Endothelial cell of umbilical vein (primary cell): ENCODE results near the gene NEK6. TPM values are rescaled to one million over a fixed set of nuclear protein-coding genes. Genes with fewer than 3 reads are reported as not detected.

ENCODE experiments used
- BruUV-seq: library from RNA; stranded (reverse); fragments of 400-500 nt; replicated peaks from 2 replicates; lab custom pipeline; 2021; lab: Mats Ljungman, UMichigan
- CTCF ChIA-PET: fragments of 300-600, 350-600 bp; sonication (Branson Sonifier 250); formaldehyde crosslinking; loops from one replicate; lab custom pipeline; 2021; ENCODE audit warnings: antibody characterized with exemption, inconsistent platforms; lab: Charles Lee
- POLR2A ChIA-PET: fragments of 300-600, 350-600 bp; sonication (Branson Sonifier 250); formaldehyde crosslinking; loops from one replicate; lab custom pipeline; 2021; ENCODE audit warnings: antibody characterized with exemption, inconsistent platforms; lab: Charles Lee
- DNase-seq: peaks from one replicate; pipeline ENCODE4 v3.0.0-alpha.2; 2011; ENCODE audit warnings: low read depth, low spot score
- FAIRE-seq: peaks from 2 replicates; lab custom pipeline; 2011; peaks lifted over from hg19 to GRCh38; lab: Jason Lieb, UNC
- H2AFZ ChIP-seq: 2 replicates; pipeline ENCODE4 v1.6.0; 2012; ENCODE audit warnings: low read depth, low read length, control low read depth, inconsistent platforms
- H3K27ac ChIP-seq: 2 replicates; pipeline ENCODE4 v1.5.1; 2011; ENCODE audit warnings: low read depth, mild to moderate bottlenecking, control low read depth, low read length, moderate library complexity; ENCODE audit not compliant: insufficient read depth
- H3K27me3 ChIP-seq, 2 experiments: 2 replicates each; pipeline versions ENCODE4 v1.6.0 to v1.6.1; 2011; ENCODE audit warnings: low read length in 2 of 2, mixed read lengths in 1 of 2; ENCODE audit not compliant: control insufficient read depth in 2 of 2, insufficient read depth in 2 of 2
- H3K36me3 ChIP-seq, 2 experiments: 2 replicates in 1 of 2; 3 replicates in 1 of 2; pipeline ENCODE4 v1.5.1; 2011; ENCODE audit warnings: low read length in 2 of 2, mild to moderate bottlenecking in 1 of 2, moderate library complexity in 1 of 2; ENCODE audit not compliant: control insufficient read depth in 2 of 2, insufficient read depth in 2 of 2; ENCODE audit errors: extremely low read depth in 1 of 2
- H3K4me1 ChIP-seq: 3 replicates; pipeline ENCODE4 v1.5.1; 2011; ENCODE audit warnings: mild to moderate bottlenecking, low read length; ENCODE audit not compliant: control insufficient read depth, insufficient read depth; ENCODE audit errors: extremely low read depth
- H3K4me2 ChIP-seq: 2 replicates; pipeline ENCODE4 v1.6.1; 2011; ENCODE audit warnings: low read length, control low read depth, mixed read lengths; ENCODE audit not compliant: insufficient read depth
- H3K4me3 ChIP-seq, 3 experiments: fragments of 200-600 bp in 1 of 3; sonication (generic), shearing (Covaris generic) in 1 of 3; replicated peaks in 1 of 3; 2 replicates each; pipeline ENCODE4 v1.5.1; 2011 to 2016; ENCODE audit warnings: control low read depth in 3 of 3, low read length in 3 of 3, mild to moderate bottlenecking in 2 of 3, inconsistent platforms in 1 of 3, low read depth in 1 of 3, moderate library complexity in 1 of 3; ENCODE audit not compliant: insufficient read depth in 1 of 3
- H3K79me2 ChIP-seq: 2 replicates; pipeline ENCODE4 v1.6.0; 2012; ENCODE audit warnings: low read length, inconsistent platforms; ENCODE audit not compliant: control insufficient read depth, insufficient read depth
- H3K9ac ChIP-seq: replicated peaks from 2 replicates; pipeline ENCODE3; 2011; ENCODE audit warnings: low read length, control low read depth; ENCODE audit not compliant: insufficient read depth; ENCODE audit errors: extremely low read depth
- H3K9me1 ChIP-seq: replicated peaks from 3 replicates; pipeline ENCODE4 v1.6.0; 2011; ENCODE audit warnings: mild to moderate bottlenecking, low read length; ENCODE audit not compliant: control insufficient read depth, insufficient read depth; ENCODE audit errors: extremely low read depth
- H3K9me3 ChIP-seq: replicated peaks from 2 replicates; pipeline ENCODE4 v1.5.1; 2012; ENCODE audit warnings: low read length, inconsistent platforms; ENCODE audit not compliant: control insufficient read depth, insufficient read depth
- H4K20me1 ChIP-seq: replicated peaks from 2 replicates; pipeline ENCODE3; 2011; ENCODE audit warnings: mild to moderate bottlenecking, low read length; ENCODE audit not compliant: control insufficient read depth, insufficient read depth; ENCODE audit errors: extremely low read depth
- EZH2 ChIP-seq: IDR thresholded peaks from 2 replicates; pipeline ENCODE4 v1.6.1; 2012; ENCODE audit warnings: borderline replicate concordance, low read depth, mild to moderate bottlenecking, moderate library complexity, low read length, inconsistent platforms; ENCODE audit not compliant: severe bottlenecking
- FOS ChIP-seq: IDR thresholded peaks from 2 replicates; pipeline ENCODE4 v1.6.1; 2011; ENCODE audit warnings: mild to moderate bottlenecking, low read length, moderate library complexity, borderline replicate concordance; ENCODE audit not compliant: insufficient read depth
- GATA2 ChIP-seq: IDR thresholded peaks from 2 replicates; pipeline ENCODE4 v1.7.0; 2011; ENCODE audit warnings: low read depth, mild to moderate bottlenecking, moderate library complexity, mixed read lengths, low read length; ENCODE audit not compliant: insufficient read length, insufficient read depth
- JUN ChIP-seq: IDR thresholded peaks from 2 replicates; pipeline ENCODE4 v1.6.1; 2011; ENCODE audit warnings: borderline replicate concordance, low read depth; ENCODE audit not compliant: insufficient read length, insufficient read depth
- MYC ChIP-seq: IDR thresholded peaks from one replicate; pipeline ENCODE4 v1.6.1; 2011; ENCODE audit warnings: mild to moderate bottlenecking, low read depth, low read length
- POLR2A ChIP-seq: IDR thresholded peaks from 2 replicates; pipeline ENCODE4 v1.6.1; 2012; ENCODE audit warnings: low read depth, mild to moderate bottlenecking, control low read depth, low read length
- POLR2AphosphoS5 ChIP-seq: IDR thresholded peaks from 2 replicates; pipeline ENCODE4 v1.6.1; 2012; ENCODE audit warnings: low read depth, mild to moderate bottlenecking, control low read depth, low read length, moderate library complexity; ENCODE audit not compliant: insufficient read depth
- dilution Hi-C: fragments of 300-500 bp; cut with MboI; formaldehyde crosslinking; loops from one replicate; pipeline ENCODE4 v1.15.0; 2019; ENCODE audit warnings: low sequenced_read_pairs; ENCODE audit not compliant: extremely low pct_ligation_motif_present
- intact Hi-C: fragments of 100-400 bp; cut with micrococcal nuclease; formaldehyde crosslinking; loops from one replicate; pipeline ENCODE4 v1.10.0; 2022
- polyA plus RNA-seq, 4 experiments: library from polyadenylated mRNA; depleted of rRNA in 3 of 4; stranded (reverse) in 3 of 4; unstranded in 1 of 4; fragments of >200 nt; gene quantifications; 2 replicates each; pipeline versions ENCODE4 v1.2.1 to v1.2.3, GENCODE V29; 2011 to 2012; ENCODE audit warnings: missing spikeins in 1 of 4
- total RNA-seq: library from RNA; stranded (reverse); gene quantifications from 2 replicates; pipeline ENCODE4 v1.2.3, GENCODE V29; 2021
- TF ChIP-seq, protein P1 (sequence below): IDR thresholded peaks from 2 replicates; pipeline ENCODE4 v1.6.1; 2011; ENCODE audit not compliant: insufficient read depth, insufficient read length
- TF ChIP-seq, protein P2 (sequence below), 2 donors: IDR thresholded peaks; 1 replicate in 1 of 2; 2 replicates in 1 of 2; pipeline ENCODE4 v1.5.1; 2011; ENCODE audit warnings: low read length in 2 of 2, mild to moderate bottlenecking in 2 of 2, moderate library complexity in 2 of 2, control low read depth in 1 of 2, inconsistent platforms in 1 of 2, low read depth in 1 of 2; ENCODE audit not compliant: insufficient read depth in 1 of 2; ENCODE audit errors: extremely low read depth in 1 of 2

The NEK6 gene
- total and polyA plus RNA-seq, 2 donors (not counting 3 experiments of a cell fraction or from before 2014, with no cell fraction given): 64.3 to 67.1 TPM

DNA sequence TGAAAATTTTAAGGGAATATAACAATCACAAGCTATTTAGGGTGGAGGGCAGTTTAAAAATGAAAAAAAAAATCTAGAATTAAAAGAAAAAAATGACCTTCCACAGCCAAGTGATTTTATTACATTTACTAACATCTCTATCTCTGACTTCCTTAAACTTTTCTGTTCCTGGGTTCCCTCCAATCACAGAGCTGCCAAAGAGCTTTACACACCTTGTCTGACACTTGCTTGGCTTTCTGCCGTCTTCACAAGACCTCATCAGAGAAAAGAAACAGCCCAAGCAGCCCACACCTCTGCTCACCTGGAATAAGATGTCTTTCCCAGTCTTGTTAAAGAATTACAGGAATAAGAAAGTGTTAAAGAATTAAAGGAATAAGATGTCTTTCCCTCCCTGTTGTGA lies 118.6 kb downstream of the NEK6 start:
- dilution Hi-C loops (no loop called here), intact Hi-C loops (no loop called here)
- FAIRE-seq (no peak), DNase-seq (no peak)
- ChIA-PET POLR2A (no interaction called here), CTCF (interaction anchor here (1.2 to 2.7 kb wide), 3 partner anchors 9 to 17 kb away, joined by 4 to 6 read pairs (median 4); no protein-coding TSS in a partner anchor)
- peaks cover 96% of the 10 kb centered on the region for H3K79me2 ChIP-seq
- no peaks in the 10 kb centered on the region for H3K9me3 ChIP-seq
- H3K4me2 ChIP-seq: no peak overlapping the region
- H3K36me3 ChIP-seq: peaks cover 2 to 13% of the 10 kb centered on the region in 2 experiments
- peaks cover 2% of the 10 kb centered on the region for H3K9me1 ChIP-seq
- BruUV-seq: no TSS peak
- H3K4me1 ChIP-seq: peaks cover 5% of the 10 kb centered on the region
- TF ChIP-seq POLR2A (no peak), JUN (no peak), FOS (no peak), GATA2 (no peak), POLR2AphosphoS5 (no peak), EZH2 (no peak), MYC (no peak)
- TF ChIP-seq, protein P1, sequence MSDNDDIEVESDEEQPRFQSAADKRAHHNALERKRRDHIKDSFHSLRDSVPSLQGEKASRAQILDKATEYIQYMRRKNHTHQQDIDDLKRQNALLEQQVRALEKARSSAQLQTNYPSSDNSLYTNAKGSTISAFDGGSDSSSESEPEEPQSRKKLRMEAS: no peak
- TF ChIP-seq, protein P2, sequence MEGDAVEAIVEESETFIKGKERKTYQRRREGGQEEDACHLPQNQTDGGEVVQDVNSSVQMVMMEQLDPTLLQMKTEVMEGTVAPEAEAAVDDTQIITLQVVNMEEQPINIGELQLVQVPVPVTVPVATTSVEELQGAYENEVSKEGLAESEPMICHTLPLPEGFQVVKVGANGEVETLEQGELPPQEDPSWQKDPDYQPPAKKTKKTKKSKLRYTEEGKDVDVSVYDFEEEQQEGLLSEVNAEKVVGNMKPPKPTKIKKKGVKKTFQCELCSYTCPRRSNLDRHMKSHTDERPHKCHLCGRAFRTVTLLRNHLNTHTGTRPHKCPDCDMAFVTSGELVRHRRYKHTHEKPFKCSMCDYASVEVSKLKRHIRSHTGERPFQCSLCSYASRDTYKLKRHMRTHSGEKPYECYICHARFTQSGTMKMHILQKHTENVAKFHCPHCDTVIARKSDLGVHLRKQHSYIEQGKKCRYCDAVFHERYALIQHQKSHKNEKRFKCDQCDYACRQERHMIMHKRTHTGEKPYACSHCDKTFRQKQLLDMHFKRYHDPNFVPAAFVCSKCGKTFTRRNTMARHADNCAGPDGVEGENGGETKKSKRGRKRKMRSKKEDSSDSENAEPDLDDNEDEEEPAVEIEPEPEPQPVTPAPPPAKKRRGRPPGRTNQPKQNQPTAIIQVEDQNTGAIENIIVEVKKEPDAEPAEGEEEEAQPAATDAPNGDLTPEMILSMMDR (IDR thresholded peaks at IDR 0.05; ENCODE audit: extremely low read depth in 1 of 2, insufficient read depth in 1 of 2, low read depth in 1 of 2, low read length in 2 of 2): no peak
- H3K27me3 ChIP-seq: no peaks in the 10 kb centered on the region
- no peak overlapping the region for H2AFZ ChIP-seq
- H3K9ac ChIP-seq: no peak overlapping the region
- no peak overlapping the region for H3K4me3 ChIP-seq
- no peak overlapping the region for H3K27ac ChIP-seq
- H4K20me1 ChIP-seq: peaks cover 9% of the 10 kb centered on the region
